ENCODE measurements around the gene HEXIM2.
A peak's percentile ranks its signal among the peaks of the same experiment; 100 is the strongest.

The HEXIM2 gene

DNA sequence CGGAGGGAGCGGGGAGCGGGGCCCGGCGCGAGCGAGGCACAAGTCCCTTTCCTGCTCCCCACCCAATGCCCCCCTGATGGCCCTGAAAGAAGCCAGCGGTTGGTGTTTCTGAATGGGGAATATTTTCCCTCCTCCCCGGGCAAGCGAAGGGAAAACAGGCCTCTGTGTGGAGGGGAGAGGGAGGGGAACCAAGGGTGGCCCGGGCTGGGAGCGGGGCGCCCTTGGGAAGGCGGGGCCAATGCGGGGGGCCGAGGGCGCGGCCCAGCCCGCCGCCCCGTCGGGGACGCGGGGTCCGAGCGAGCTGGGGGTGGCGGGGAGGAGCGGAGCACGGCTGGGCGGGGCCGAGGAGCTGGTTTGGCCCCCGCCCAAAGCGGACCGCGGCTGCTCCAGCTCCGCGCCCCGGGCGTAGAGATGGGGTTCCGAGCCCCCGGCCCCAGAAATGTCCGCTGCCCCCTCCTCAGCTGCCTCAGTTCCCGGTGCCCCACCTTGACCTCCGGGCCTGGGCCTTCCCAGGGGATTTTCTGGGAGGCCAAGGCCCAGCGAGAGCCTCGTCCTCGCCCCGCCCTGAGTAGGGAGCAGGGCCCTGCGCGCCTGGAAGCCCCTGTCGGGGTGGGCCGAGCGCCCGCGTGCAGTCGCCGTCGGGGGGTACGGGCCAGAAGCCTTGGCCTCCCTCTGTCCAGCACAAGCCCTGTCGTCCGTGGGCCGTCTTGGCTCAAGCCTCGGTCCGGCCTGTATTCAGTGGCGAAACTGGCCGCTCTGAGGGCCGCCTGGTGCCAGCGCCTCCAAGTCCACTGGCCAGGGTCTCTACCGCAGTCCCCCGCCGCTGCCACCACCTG, 17.3 kb upstream of the HEXIM2 start:
- no peak for DNase-seq (ENCODE audit: low read depth)

DNA sequence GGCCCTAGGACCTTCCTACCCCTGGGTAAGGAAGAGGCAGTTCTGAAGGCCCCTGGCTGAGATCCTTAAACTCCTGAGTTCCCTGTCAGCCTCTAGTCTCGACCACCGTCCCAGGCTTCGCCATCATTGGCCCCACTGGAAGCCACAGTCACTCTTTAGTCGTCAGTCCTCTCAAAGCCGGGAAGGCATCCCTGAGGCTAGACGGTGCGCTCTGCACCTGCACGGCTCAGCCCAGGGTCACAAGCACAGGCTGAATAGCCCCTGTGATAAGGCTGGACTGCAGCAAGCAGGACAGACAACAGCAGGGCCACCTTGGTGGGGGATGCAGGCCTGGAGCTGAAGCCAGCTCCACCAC, 16.7 kb upstream of the HEXIM2 start:
- DNase-seq (ENCODE audit: low read depth) = no peak

DNA sequence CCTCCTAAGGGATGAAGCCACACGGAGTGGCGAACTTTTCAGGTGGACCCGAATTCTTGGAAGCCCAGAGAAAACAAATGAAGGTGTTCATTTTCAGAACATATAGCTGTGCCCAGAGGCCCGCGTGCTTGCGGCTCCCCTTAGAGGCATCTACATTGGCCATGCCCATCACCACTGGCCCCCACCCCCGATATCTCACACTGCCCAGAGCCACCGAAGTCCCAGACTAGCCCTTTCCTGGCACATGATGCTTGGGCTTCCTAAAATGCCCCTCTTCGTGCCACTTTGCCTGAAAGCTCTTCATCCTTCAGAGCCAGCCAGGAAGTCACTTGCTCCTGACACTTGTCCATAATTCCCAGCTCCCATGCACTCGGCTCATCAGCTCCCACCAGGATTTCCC, 15.5 kb upstream of the HEXIM2 start:
- no peak for DNase-seq (ENCODE audit: low read depth)

DNA sequence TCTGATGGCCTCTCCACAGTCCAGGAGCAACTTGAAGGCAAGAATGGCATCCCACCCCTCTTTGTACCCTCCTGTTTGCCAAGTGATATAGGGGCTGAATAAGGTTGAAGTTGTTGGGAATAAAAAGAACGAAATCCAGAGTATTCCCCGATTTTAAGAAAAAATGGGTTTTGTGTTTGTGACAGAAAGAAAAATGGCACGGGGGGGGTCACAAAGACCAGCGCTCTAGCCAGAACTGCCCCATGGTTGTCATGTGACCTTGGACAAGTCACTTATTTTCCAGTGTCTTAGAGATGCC, 15.1 kb upstream of the HEXIM2 start:
- DNase-seq (ENCODE audit: low read depth) = no peak

DNA sequence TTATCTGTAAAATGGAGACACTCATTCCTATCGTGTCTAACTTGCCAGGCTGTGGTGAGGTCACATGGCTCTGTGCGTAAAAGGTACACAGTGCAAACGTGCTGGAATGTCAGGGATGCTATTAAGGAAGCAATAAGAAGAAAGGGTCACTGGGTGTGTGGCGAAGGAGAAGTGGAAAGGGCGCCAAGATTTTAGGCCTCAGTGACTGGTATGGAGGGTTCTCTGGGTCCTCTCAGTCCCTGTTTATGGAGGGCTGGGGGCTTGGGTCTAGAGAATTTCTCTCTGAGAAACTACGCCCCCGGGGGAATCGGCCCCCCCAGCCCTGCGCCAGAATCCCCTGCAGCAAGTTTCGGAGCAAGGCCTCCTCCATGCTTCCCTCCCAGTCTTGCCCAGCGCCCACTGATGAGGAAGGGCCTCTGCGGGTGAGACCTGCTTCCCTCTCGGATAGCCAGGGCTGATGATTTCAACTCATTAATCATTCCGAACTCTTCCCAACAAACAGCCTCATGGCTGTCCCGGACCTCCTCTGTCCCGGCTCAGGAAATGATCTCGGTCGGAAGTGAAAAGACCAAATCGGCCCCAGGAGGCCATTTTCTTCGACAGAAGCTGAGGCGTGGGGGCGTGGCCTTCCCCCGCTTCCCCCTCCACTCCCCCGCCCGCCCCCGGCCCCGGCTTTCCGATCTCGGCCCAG, 14.6 kb upstream of the HEXIM2 start:
- DNase-seq (ENCODE audit: low read depth) = no peak

DNA sequence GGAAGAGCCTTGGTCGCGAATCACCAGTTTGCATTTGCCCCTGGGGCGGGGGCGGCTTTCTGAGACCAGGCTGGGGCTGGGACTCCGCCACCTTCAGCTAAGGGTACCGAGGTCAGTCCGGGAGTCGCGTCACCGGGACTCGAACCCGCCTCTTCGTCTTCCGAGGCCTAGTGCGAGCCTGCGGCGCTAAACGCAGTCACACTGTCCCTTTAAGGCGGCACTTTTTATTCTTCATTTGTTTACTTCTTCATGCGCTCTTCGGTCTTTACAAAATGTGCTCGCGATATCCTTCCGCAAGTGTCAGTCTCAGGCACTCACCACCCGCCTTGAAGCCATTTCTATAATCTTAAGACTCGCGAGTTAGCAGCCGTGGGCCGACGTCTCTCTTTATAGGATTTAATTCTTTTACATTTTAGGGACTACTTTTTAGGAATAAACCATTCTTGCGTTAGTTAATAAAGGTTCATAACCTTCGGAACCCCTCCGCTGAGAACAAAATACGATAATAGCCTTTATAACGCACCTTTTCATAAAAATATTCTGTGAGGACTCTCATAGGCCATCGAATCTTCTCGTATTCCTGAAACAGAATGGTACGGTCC, 14.0 kb upstream of the HEXIM2 start:
- DNase-seq (ENCODE audit: low read depth) = peak; percentile 70

DNA sequence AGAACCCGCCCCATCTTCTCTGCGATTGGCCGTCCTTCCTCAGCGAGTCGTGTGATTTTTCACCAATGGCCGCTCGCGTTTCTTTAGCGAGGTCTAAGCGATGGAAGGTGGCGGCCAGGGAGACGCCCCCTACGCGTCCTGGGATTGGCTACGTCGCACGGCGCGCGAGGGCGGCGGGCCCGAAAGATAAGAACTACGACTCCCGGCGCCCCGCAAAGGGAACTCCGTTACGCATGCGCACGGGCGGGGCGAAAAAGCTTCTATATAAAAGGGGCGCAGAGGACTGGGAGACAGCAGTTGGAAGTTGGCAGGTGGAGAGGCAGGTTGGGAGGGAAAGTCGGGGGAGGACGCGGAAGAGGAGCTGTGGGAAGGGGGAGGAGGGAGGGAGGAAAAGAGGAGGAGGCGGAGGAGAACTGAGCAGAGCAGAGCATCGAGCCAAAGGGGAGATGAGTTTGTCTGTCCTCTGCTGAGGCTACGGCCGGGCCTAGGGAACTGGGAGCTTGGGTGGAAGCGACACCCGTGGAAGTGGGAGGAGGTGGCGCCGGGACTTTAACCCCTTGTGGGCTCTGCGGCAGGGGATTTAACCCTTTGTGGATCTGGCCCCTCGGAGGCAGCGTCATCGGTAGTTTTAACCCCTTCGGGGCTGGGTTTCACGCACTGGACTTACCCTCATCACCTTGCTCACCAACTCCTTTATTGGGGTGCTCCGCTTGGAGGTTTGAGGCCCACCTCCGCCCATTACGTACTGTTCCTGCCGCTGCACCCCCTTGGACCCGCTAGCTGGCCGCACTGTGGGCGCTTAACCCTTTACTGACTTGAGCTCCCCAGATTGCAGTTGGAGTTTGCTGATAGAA, 13.3 kb upstream of the HEXIM2 start, which contains the start of gene HEXIM1:
Gene HEXIM1 (plus strand): TSS at position 293 of the 854 bp plus-strand sequence. CDS start 716 bp downstream, outside the sequence.
- peak; percentile 99 for DNase-seq (ENCODE audit: low read depth)

DNA sequence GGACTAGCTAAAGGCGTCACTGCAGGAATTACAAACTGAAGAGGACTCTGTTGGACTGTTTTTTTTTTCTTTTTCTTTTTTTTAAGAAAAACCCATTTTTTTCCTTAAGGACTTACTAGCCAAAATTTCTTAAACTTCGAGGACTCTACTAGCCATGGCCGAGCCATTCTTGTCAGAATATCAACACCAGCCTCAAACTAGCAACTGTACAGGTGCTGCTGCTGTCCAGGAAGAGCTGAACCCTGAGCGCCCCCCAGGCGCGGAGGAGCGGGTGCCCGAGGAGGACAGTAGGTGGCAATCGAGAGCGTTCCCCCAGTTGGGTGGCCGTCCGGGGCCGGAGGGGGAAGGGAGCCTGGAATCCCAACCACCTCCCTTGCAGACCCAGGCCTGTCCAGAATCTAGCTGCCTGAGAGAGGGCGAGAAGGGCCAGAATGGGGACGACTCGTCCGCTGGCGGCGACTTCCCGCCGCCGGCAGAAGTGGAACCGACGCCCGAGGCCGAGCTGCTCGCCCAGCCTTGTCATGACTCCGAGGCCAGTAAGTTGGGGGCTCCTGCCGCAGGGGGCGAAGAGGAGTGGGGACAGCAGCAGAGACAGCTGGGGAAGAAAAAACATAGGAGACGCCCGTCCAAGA, 12.5 kb upstream of the HEXIM2 start:
- DNase-seq (ENCODE audit: low read depth) = peak; percentile 65

DNA sequence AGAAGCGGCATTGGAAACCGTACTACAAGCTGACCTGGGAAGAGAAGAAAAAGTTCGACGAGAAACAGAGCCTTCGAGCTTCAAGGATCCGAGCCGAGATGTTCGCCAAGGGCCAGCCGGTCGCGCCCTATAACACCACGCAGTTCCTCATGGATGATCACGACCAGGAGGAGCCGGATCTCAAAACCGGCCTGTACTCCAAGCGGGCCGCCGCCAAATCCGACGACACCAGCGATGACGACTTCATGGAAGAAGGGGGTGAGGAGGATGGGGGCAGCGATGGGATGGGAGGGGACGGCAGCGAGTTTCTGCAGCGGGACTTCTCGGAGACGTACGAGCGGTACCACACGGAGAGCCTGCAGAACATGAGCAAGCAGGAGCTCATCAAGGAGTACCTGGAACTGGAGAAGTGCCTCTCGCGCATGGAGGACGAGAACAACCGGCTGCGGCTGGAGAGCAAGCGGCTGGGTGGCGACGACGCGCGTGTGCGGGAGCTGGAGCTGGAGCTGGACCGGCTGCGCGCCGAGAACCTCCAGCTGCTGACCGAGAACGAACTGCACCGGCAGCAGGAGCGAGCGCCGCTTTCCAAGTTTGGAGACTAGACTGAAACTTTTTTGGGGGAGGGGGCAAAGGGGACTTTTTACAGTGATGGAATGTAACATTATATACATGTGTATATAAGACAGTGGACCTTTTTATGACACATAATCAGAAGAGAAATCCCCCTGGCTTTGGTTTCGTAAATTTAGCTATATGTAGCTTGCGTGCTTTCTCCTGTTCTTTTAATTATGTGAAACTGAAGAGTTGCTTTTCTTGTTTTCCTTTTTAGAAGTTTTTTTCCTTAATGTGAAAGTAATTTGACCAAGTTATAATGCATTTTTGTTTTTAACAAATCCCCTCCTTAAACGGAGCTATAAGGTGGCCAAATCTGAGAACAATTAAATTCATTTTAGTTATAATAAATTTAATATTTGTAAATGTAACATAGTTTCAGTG, 11.7 kb upstream of the HEXIM2 start:
- DNase-seq (ENCODE audit: low read depth) = peak; percentile 36

DNA sequence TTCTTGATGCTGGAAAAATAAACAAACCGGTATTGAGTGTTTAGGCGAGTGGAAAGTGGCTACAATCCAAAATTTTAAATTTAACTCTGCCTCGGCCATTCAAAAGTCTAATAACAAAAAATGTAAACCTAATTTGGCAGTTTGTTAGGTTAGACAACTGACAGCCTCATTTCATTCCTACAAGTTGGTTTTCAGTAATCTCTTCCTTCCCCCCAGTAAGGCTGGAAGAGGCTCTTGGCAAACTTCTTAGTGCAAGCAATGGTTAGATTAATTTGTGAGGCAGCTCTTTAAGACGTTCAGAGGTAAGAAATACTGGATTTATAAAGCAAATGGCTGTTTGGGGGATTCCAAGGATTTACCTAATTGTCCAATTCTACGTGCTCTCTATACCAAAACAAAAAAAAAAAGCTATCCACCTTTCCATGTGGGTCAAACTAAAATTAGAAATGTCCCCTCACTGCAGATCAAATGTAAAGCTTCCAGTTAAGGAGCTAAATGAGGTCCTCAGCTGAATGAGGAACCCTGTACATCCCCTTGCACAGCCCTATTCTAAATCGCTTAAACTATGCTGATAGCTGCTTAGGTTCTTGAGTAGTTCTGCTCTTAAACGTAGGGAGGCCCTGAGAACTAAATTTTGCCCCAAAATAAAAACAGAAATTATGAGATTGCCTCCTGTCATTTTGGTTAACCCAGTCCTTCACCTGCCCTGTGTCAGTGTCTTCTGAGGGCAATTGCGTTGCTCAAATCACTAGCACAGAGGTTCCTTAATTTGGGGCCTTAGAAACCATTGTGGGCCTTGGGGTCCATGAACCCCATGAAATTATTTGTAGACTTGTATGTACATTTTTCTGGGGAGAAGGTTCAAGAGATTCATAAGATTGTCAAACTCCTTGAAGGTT, 10.5 kb upstream of the HEXIM2 start:
- no peak for DNase-seq (ENCODE audit: low read depth)

DNA sequence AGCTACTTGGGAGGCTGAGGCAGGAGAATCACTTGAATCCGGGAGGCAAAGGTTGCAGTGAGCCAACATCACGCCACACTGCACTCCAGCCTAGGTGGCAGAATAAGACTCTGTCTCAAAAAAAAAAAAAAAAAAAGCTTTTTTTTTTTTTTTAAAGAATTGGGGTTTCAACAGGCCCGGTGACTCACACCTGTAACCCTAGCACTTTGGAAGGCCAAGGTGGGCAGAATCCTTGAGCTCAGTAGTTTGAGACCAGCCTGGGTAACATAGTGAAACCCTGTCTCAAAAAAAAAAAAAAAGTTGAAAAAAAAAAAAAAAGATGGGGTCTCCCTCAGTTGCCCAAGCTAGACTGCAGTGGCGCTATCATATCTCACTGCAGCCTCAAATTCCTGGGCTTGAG, 6.6 kb upstream of the HEXIM2 start:
- no peak for DNase-seq (ENCODE audit: low read depth)

DNA sequence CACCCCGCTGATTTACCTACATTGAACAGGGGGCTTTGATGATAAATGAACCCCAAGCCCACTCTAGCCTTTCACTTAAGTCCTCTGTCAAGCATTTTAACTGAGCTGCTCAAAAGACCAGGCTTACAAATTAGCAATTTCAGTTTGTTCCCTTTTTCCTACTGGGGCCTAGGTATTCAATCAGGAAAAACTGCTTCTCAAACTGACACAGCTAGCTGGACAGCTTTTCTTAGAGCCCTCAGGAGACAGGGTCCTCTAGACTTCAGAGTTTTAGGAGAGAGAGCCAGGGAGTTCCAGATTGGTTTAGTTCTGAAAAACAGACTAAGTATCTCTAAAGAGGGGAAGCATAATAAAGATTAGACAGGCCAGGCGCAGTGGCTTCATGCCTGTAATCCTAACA, 6.2 kb upstream of the HEXIM2 start:
- DNase-seq (ENCODE audit: low read depth) = no peak

DNA sequence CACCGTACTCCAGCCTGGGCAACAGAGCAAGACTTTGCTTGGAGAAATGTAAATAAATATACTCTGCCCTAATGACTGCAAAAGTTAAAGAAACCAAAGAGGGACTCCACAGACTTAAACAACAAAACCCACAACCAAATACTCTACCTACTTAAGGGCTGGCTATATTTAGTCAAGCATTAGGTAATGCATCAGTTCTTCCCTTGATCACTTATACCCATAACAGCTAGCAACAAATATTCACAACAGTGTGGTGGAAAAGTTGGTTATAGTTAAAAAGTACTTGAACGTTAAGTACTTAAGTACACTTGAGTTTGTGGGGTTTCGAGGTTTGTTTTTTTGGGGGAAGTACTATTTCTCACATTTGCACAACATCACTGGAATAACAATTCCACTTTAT, 5.4 kb upstream of the HEXIM2 start:
- no peak for DNase-seq (ENCODE audit: low read depth)

DNA sequence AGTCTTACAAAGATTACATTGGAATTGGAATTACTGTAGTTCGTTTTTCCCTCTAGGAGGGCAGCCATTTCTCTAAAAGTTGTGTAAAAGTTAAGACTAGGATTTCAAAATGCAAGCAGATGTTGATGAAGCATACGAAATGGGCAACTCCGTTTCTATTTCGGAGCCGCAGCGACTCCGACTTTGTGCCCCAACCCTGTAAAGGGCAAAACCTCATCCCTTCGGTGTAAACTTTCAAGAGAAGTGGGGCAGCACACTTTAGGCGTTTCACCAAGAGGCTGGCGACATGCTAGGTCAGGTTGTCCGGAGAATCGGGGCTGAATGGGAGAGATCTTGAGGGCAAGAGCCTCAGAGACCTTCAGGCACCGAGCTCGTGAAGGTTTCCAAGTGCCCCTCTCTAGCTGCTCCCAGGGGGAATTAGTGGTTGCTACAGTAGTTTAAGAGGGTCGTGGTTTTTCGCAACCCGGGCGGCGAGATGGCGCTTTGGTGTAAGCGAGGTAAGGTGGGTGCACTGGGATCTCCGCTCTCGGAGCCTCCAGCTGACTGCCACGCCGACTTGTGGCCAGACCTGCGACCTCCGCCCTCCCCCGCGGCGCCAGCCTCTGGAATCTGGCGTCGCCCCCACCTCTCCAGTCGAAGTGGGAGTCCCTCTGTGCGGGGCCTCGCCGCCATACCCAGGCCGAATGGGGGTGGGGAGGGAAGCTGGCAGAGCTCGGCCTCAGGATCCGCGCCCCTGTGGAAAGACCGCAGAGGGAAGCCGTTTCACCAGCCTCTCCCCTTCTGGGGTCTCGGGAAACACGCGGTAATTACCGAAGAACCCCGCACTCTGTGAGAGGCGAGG, 1.0 kb upstream of the HEXIM2 start:
- DNase-seq (ENCODE audit: low read depth) = peak; percentile 55

DNA sequence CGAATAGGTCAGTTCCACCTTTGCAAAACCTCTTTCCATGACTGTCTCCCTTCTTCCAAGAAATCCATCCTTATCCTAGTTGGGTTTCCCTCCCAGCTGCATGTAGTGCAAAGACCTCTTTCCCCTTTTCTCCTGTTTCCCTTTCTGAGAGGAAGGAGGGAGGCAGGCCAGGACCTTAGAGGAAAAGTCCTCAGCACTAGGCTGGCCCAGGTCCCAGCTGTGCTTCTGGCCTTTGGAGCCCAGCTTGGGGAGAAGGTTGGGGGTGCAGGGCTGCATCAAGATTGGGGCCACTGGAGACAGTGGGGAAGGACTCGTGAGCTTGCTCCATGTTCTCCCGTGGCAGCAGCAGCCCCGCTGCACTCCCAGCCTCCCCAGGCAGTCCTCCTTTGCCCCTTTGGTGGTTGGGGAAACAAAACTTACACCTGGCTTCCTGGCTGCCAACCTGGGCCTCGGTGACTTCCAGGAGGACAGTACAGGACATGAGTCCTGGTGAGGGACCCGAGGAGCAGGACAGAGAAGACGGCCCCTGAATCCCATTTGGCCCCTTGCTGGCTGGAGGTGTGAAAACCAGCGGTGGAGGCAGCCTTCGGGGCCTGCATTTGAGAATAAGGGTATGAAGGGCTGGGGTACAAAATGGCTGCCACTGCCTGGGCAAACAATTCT, 481 bp downstream of the HEXIM2 start:
- DNase-seq (ENCODE audit: low read depth) = no peak

DNA sequence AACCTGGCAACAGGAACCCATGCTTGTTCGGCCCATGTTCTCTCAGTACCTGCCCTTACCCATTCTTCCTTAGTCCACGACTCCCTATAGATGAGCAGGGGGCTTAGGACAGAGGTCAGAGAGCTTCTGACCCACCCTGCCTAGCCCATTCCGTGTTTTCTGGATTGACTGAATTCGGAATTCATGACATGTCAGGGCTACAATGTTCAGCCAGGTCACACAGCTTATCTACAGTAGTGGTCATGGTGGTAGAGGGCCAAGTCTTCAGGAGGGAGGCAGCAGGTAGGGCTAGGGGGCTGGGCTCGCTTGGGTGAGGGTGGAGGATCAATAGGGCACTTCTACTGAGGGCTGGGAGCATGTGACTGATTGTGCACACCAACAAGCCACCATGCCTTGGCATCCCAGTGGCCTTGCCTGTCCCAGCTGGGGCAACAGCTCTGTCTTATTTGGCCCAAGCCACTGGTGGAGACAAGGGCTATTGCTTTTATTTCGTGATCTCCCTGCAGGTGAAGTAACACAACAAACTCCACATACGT, 3.1 kb downstream of the HEXIM2 start:
- DNase-seq (ENCODE audit: low read depth) = no peak

DNA sequence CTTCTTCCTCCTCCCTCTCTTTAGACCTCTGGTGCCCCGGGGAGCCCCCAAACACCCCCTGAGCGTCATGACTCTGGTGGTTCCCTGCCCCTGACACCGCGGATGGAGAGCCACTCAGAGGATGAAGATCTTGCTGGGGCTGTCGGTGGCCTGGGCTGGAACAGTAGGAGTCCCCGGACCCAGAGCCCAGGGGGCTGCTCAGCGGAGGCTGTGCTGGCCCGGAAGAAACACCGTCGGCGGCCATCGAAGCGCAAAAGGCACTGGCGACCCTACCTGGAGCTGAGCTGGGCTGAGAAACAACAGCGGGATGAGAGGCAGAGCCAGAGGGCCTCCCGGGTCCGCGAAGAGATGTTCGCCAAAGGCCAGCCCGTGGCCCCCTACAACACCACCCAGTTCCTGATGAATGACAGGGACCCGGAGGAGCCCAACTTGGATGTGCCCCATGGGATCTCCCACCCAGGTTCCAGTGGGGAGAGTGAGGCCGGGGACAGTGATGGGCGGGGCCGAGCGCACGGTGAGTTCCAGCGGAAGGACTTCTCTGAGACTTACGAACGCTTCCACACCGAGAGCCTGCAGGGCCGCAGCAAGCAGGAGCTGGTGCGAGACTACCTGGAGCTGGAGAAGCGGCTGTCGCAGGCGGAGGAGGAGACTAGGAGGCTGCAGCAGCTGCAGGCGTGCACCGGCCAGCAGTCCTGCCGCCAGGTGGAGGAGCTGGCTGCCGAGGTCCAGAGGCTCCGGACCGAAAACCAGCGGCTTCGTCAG, 7.5 kb downstream of the HEXIM2 start:
- DNase-seq (ENCODE audit: low read depth) = no peak
